IMR-90 (cell line): ENCODE results near the gene DBX1. TPM values are rescaled to one million over a fixed set of nuclear protein-coding genes. Genes with fewer than 3 reads are reported as not detected.

ENCODE experiments used
- ATAC-seq: fragments of 200-7000 bp; cut with Tn5 transposase; 2 replicates; pipeline ENCODE4 v1.9.1; 2020; ENCODE audit warnings: low read depth, mild to moderate bottlenecking, moderate library complexity
- BruUV-seq: library from RNA; stranded (reverse); fragments of 400-500 nt; replicated peaks from 2 replicates; lab custom pipeline; 2021; lab: Mats Ljungman, UMichigan
- CTCF ChIA-PET: fragments of 300-600 bp; formaldehyde crosslinking; extraction: SDS; loops from one replicate; lab custom pipeline; 2021; ENCODE audit warnings: antibody characterized with exemption; lab: Yijun Ruan, JAX
- POLR2A ChIA-PET: fragments of 300-600 bp; sonication (Branson Sonifier 250); formaldehyde crosslinking; loops from one replicate; lab custom pipeline; 2022; ENCODE audit warnings: antibody characterized with exemption; ENCODE audit not compliant: unreplicated experiment; lab: Charles Lee
- DNase-seq: peaks from one replicate; pipeline ENCODE4 v3.0.0; 2013
- H2AFZ ChIP-seq: replicated peaks from 2 replicates; pipeline ENCODE3; 2013; ENCODE audit warnings: low read length, mild to moderate bottlenecking; ENCODE audit not compliant: poor library complexity
- H2AK5ac ChIP-seq: 2 replicates; pipeline ENCODE4 v1.6.1; 2013; ENCODE audit warnings: low read depth, low read length, inconsistent platforms
- H2AK9ac ChIP-seq: replicated peaks from 2 replicates; pipeline ENCODE3; 2013; ENCODE audit warnings: mild to moderate bottlenecking, low read depth, low read length, moderate library complexity; ENCODE audit not compliant: poor library complexity
- H2BK120ac ChIP-seq: 2 replicates; pipeline ENCODE4 v1.6.1; 2013; ENCODE audit warnings: low read depth, low read length, inconsistent platforms
- H2BK15ac ChIP-seq: 3 replicates; pipeline ENCODE4 v1.6.1; 2013; ENCODE audit warnings: low read depth, low read length, inconsistent platforms
- H2BK20ac ChIP-seq: 2 replicates; pipeline ENCODE4 v1.6.1; 2013; ENCODE audit warnings: low read depth, mild to moderate bottlenecking, inconsistent platforms, low read length, moderate library complexity
- H2BK5ac ChIP-seq: 2 replicates; pipeline ENCODE4 v1.6.1; 2013; ENCODE audit warnings: mild to moderate bottlenecking, low read depth, low read length, inconsistent platforms; ENCODE audit not compliant: poor library complexity, severe bottlenecking
- H3K14ac ChIP-seq: replicated peaks from 2 replicates; pipeline ENCODE4 v1.6.1; 2013; ENCODE audit warnings: low read depth, low read length, inconsistent platforms
- H3K18ac ChIP-seq: 2 replicates; pipeline ENCODE4 v1.6.1; 2013; ENCODE audit warnings: low read depth, low read length, control low read depth
- H3K23ac ChIP-seq: 2 replicates; pipeline ENCODE4 v1.6.1; 2013; ENCODE audit warnings: low read depth, low read length, inconsistent platforms
- H3K27ac ChIP-seq: 2 replicates; pipeline ENCODE4 v1.5.1; 2013; ENCODE audit warnings: mild to moderate bottlenecking, control low read depth, low read length; ENCODE audit not compliant: insufficient read depth
- H3K27me3 ChIP-seq: 2 replicates; pipeline ENCODE4 v1.6.1; 2013; ENCODE audit warnings: low read length; ENCODE audit not compliant: control insufficient read depth, insufficient read depth
- H3K36me3 ChIP-seq: 2 replicates; pipeline ENCODE4 v1.6.1; 2013; ENCODE audit warnings: low read length, mixed read lengths; ENCODE audit not compliant: control insufficient read depth, insufficient read depth
- H3K4ac ChIP-seq: 2 replicates; pipeline ENCODE4 v1.6.1; 2013; ENCODE audit warnings: low read depth, low read length, inconsistent platforms
- H3K4me1 ChIP-seq: 2 replicates; pipeline ENCODE4 v1.6.1; 2013; ENCODE audit warnings: low read length, mixed read lengths; ENCODE audit not compliant: control insufficient read depth, insufficient read depth
- H3K4me2 ChIP-seq: 2 replicates; pipeline ENCODE4 v1.6.1; 2013; ENCODE audit warnings: low read depth, mild to moderate bottlenecking, control low read depth, low read length, moderate library complexity
- H3K4me3 ChIP-seq: 2 replicates; pipeline ENCODE4 v1.5.1; 2013; ENCODE audit warnings: low read depth, mild to moderate bottlenecking, control low read depth, low read length, moderate library complexity; ENCODE audit not compliant: insufficient read depth
- H3K56ac ChIP-seq: 2 replicates; pipeline ENCODE4 v1.6.1; 2013; ENCODE audit warnings: low read length, inconsistent platforms; ENCODE audit not compliant: insufficient read depth; ENCODE audit errors: extremely low read depth
- H3K79me1 ChIP-seq, 2 experiments: 2 replicates each; pipeline ENCODE4 v1.6.1; 2013; ENCODE audit warnings: low read length in 2 of 2, inconsistent platforms in 1 of 2, low read depth in 1 of 2
- H3K9ac ChIP-seq: 2 replicates; pipeline ENCODE4 v1.6.1; 2013; ENCODE audit warnings: low read depth, low read length, control low read depth
- H3K9me1 ChIP-seq: 2 replicates; pipeline ENCODE4 v1.6.1; 2013; ENCODE audit warnings: low read length, inconsistent platforms; ENCODE audit not compliant: insufficient read depth
- H3K9me3 ChIP-seq: 2 replicates; pipeline ENCODE4 v1.6.1; 2013; ENCODE audit warnings: low read length; ENCODE audit not compliant: control insufficient read depth, insufficient read depth
- H4K20me1 ChIP-seq: 2 replicates; pipeline ENCODE4 v1.6.1; 2013; ENCODE audit warnings: low read length, inconsistent platforms; ENCODE audit not compliant: insufficient read depth
- H4K5ac ChIP-seq: 2 replicates; pipeline ENCODE4 v1.6.1; 2013; ENCODE audit warnings: mild to moderate bottlenecking, low read depth, low read length, control low read depth
- H4K8ac ChIP-seq, 2 experiments: 2 replicates each; pipeline ENCODE4 v1.6.1; 2013; ENCODE audit warnings: low read depth in 2 of 2, low read length in 2 of 2, control low read depth in 1 of 2, inconsistent platforms in 1 of 2
- H4K91ac ChIP-seq: 2 replicates; pipeline ENCODE4 v1.6.1; 2013; ENCODE audit warnings: low read depth, low read length, inconsistent platforms; ENCODE audit not compliant: insufficient read depth
- BHLHE40 ChIP-seq: fragments of 150-350 bp; IDR thresholded peaks from 2 replicates; pipeline ENCODE4 v1.6.1; 2016; ENCODE audit warnings: mild to moderate bottlenecking, low read depth, low read length
- CEBPB ChIP-seq: IDR thresholded peaks from 2 replicates; pipeline ENCODE4 v1.6.1; 2012; ENCODE audit warnings: low read depth, low read length, improper control_type of control experiment
- CHD1 ChIP-seq: IDR thresholded peaks from 2 replicates; pipeline ENCODE4 v1.6.1; 2012; ENCODE audit warnings: low read depth, low read length, improper control_type of control experiment
- CTCF ChIP-seq: conservative IDR thresholded peaks from 2 replicates; pipeline ENCODE4 v1.5.1; 2012; ENCODE audit warnings: mild to moderate bottlenecking, low read depth, low read length, improper control_type of control experiment
- ELK1 ChIP-seq: fragments of 150-350 bp; IDR thresholded peaks from 2 replicates; pipeline ENCODE4 v1.6.1; 2016; ENCODE audit warnings: low read depth, mild to moderate bottlenecking, low read length, moderate library complexity, borderline replicate concordance
- FOS ChIP-seq: fragments of 150-350 bp; IDR thresholded peaks from 2 replicates; pipeline ENCODE4 v1.6.1; 2016; ENCODE audit warnings: low read depth, low read length
- MAFK ChIP-seq: IDR thresholded peaks from 2 replicates; pipeline ENCODE4 v1.6.1; 2012; ENCODE audit warnings: low read depth, low read length, improper control_type of control experiment
- MAZ ChIP-seq: IDR thresholded peaks from 2 replicates; pipeline ENCODE4 v1.6.1; 2012; ENCODE audit warnings: low read depth, mild to moderate bottlenecking, low read length, improper control_type of control experiment, moderate library complexity, borderline replicate concordance
- MXI1 ChIP-seq: IDR thresholded peaks from 2 replicates; pipeline ENCODE4 v1.6.1; 2012; ENCODE audit warnings: low read depth, mild to moderate bottlenecking, low read length, moderate library complexity, borderline replicate concordance
- NFE2L2 ChIP-seq: fragments of 150-350 bp; IDR thresholded peaks from 2 replicates; pipeline ENCODE4 v1.6.1; 2016; ENCODE audit warnings: low read depth, mild to moderate bottlenecking, low read length
- POLR2A ChIP-seq: IDR thresholded peaks from 2 replicates; pipeline ENCODE4 v1.6.1; 2012; ENCODE audit warnings: mild to moderate bottlenecking, low read depth, low read length
- RAD21 ChIP-seq: IDR thresholded peaks from 2 replicates; pipeline ENCODE4 v1.6.1; 2012; ENCODE audit warnings: low read length, improper control_type of control experiment
- RCOR1 ChIP-seq: IDR thresholded peaks from 2 replicates; pipeline ENCODE4 v1.6.1; 2012; ENCODE audit warnings: mild to moderate bottlenecking, low read length, improper control_type of control experiment; ENCODE audit not compliant: insufficient replicate concordance
- RFX5 ChIP-seq: IDR thresholded peaks from 2 replicates; pipeline ENCODE4 v1.8.0; 2012; ENCODE audit warnings: low read depth, mild to moderate bottlenecking, low read length, moderate library complexity
- SMC3 ChIP-seq: fragments of 150-350 bp; IDR thresholded peaks from 2 replicates; pipeline ENCODE4 v1.6.1; 2016; ENCODE audit warnings: low read depth, mild to moderate bottlenecking, antibody characterized with exemption, low read length, moderate library complexity
- USF2 ChIP-seq: fragments of 150-350 bp; IDR thresholded peaks from 2 replicates; pipeline ENCODE4 v1.6.1; 2017; ENCODE audit warnings: mild to moderate bottlenecking, antibody characterized with exemption, low read length, low read depth
- WGBS, 2 experiments: methylation state at CpG; one replicate each; pipeline versions ENCODE4 v1.1.5 to v1.1.7; 2013; ENCODE audit warnings: missing lambda C conversion rate in 2 of 2; ENCODE audit not compliant: insufficient read length in 1 of 2; ENCODE audit errors: extremely low coverage in 2 of 2; 5-methylcytosine and 5-hydroxymethylcytosine counted together
- dilution Hi-C: fragments of 300-500 bp; cut with HindIII; formaldehyde crosslinking; loops from one replicate; pipeline ENCODE4 v1.14.3; 2018; ENCODE audit warnings: low sequenced_read_pairs; ENCODE audit not compliant: unreplicated experiment
- in situ Hi-C: fragments of 300-500 bp; cut with MboI; formaldehyde crosslinking; loops from 3 replicates; pipeline ENCODE4 v1.14.3; 2019; ENCODE audit warnings: low sequenced_read_pairs, inconsistent platforms, mixed read lengths
- intact Hi-C: fragments of 100-400 bp; cut with micrococcal nuclease; formaldehyde crosslinking; loops from 2 replicates; pipeline ENCODE4 v1.10.0; 2022
- polyA plus RNA-seq, 3 experiments: library from polyadenylated mRNA; depleted of rRNA; stranded (reverse); fragments of >200 nt; gene quantifications; 2 replicates each; pipeline ENCODE4 v1.2.3, GENCODE V29; 2012; ENCODE audit warnings: low replicate concordance in 1 of 3
- total RNA-seq: library from RNA; depleted of rRNA; stranded (reverse); fragments of >200 nt; gene quantifications from 2 replicates; pipeline ENCODE4 v1.2.3, GENCODE V29; 2012

Gene DBX1
- total and polyA plus RNA-seq, 2 of the 4 experiments (the other 2 are of a cell fraction) = not detected

GRCh38 chr11:20125927-20126326 lies 34.3 kb downstream of the DBX1 start:
- no CpG with 5 or more reads among the region's 6 CpGs for WGBS, 2 experiments
- 0 out of 2 replicates have a peak overlapping the region, but pooled peaks have one; percentile 15 for H2AK5ac ChIP-seq
- H3K18ac ChIP-seq = no peak overlapping the region
- H4K91ac ChIP-seq = no peak overlapping the region
- dilution Hi-C loops = no loop called here
- H4K8ac ChIP-seq = no peak overlapping the region
- no peaks in the 10 kb centered on the region for H3K9me3 ChIP-seq
- peak overlapping the region; percentile 25; the same call in 1 of the 2 replicates for H2BK120ac ChIP-seq
- peak overlapping the region; percentile 40 for H2AFZ ChIP-seq
- no peaks in the 10 kb centered on the region for H4K20me1 ChIP-seq
- no peaks in the 10 kb centered on the region for H3K36me3 ChIP-seq
- ATAC-seq (peak; percentile 70), DNase-seq (peak; percentile 79)
- H2AK9ac ChIP-seq = no peak overlapping the region
- no peak overlapping the region for H4K5ac ChIP-seq
- no peak overlapping the region for H3K23ac ChIP-seq
- H3K9ac ChIP-seq = no peak overlapping the region
- H3K4ac ChIP-seq = no peak overlapping the region
- in situ Hi-C loops = loop anchor here (5.0 to 25.0 kb wide), 4 partner anchors 179 to 814 kb away; no protein-coding TSS in a partner anchor
- H3K14ac ChIP-seq = no peak overlapping the region; the same call in 1 of the 2 replicates
- H2BK15ac ChIP-seq = no peak overlapping the region
- no peak overlapping the region for H3K27ac ChIP-seq
- no TSS peak for BruUV-seq
- H2BK5ac ChIP-seq = no peak overlapping the region
- no peaks in the 10 kb centered on the region for H3K79me1 ChIP-seq
- H3K4me2 ChIP-seq = no peak overlapping the region
- no peak overlapping the region for H3K4me3 ChIP-seq
- TF ChIP-seq RAD21 = no peak
- no peak for TF ChIP-seq BHLHE40
- no peak for TF ChIP-seq RFX5
- TF ChIP-seq MXI1 = no peak
- no peak for TF ChIP-seq POLR2A
- TF ChIP-seq USF2 = no peak
- TF ChIP-seq MAZ = peak; percentile 75; the same call in 1 of the 2 replicates
- TF ChIP-seq MAFK = peak; percentile 92
- TF ChIP-seq CEBPB = no peak
- peak; percentile 60; the same call in 1 of the 2 replicates for TF ChIP-seq FOS
- no peak for TF ChIP-seq SMC3
- no peak for TF ChIP-seq RCOR1
- peak; percentile 45; the same call in 1 of the 2 replicates for TF ChIP-seq NFE2L2
- no peak for TF ChIP-seq CHD1
- no peak for TF ChIP-seq CTCF
- no peak for TF ChIP-seq ELK1
- ChIA-PET POLR2A (no interaction called here), CTCF (no interaction called here)
- H3K56ac ChIP-seq = no peak overlapping the region
- no peak overlapping the region for H2BK20ac ChIP-seq
- no peaks in the 10 kb centered on the region for H3K27me3 ChIP-seq
- no peaks in the 10 kb centered on the region; the same call in 1 of the 2 replicates for H3K9me1 ChIP-seq
- intact Hi-C loops = no loop called here
- no peaks in the 10 kb centered on the region for H3K4me1 ChIP-seq
